K562 (cell line): ENCODE results near the gene LGR6. TPM values are rescaled to one million over a fixed set of nuclear protein-coding genes. Genes with fewer than 3 reads are reported as not detected.

ENCODE experiments used
- CEBPZ ChIP-seq: fragments of 150-350 bp; IDR thresholded peaks from 2 replicates; pipeline ENCODE4 v1.6.1; 2014; ENCODE audit warnings: low read depth, mild to moderate bottlenecking, low read length, borderline replicate concordance
- CREB3L1 ChIP-seq: fragments of 450-650 bp; IDR thresholded peaks from 2 replicates; pipeline ENCODE4 v1.6.1; 2014; ENCODE audit warnings: low read depth, mild to moderate bottlenecking, moderate library complexity, borderline replicate concordance
- E2F6 ChIP-seq, 2 experiments: IDR thresholded peaks; 2 replicates each; pipeline ENCODE4 v1.6.1; 2011; ENCODE audit warnings: borderline replicate concordance in 1 of 2, control low read depth in 1 of 2, low read depth in 1 of 2, low read length in 1 of 2, mild to moderate bottlenecking in 1 of 2, mixed read lengths in 1 of 2, moderate library complexity in 1 of 2; ENCODE audit not compliant: insufficient read depth in 1 of 2, insufficient read length in 1 of 2, poor library complexity in 1 of 2, severe bottlenecking in 1 of 2; ENCODE audit errors: extremely low read depth in 1 of 2
- MAX ChIP-seq: sonication (generic); formaldehyde crosslinking; IDR thresholded peaks from 2 replicates; pipeline ENCODE4 v1.9.0; 2022; ENCODE audit warnings: mild to moderate bottlenecking, missing genetic modification reagents
- OTX1 ChIP-seq: fragments of 450-650 bp; formaldehyde crosslinking; IDR thresholded peaks from 2 replicates; pipeline ENCODE4 v1.4.0; 2022; ENCODE audit warnings: mild to moderate bottlenecking
- POLR2B ChIP-seq: fragments of 450-650 bp; IDR thresholded peaks from 2 replicates; pipeline ENCODE4 v1.6.1; 2018; ENCODE audit warnings: low read depth; ENCODE audit not compliant: partially characterized antibody
- RCOR1 ChIP-seq, 2 experiments: IDR thresholded peaks; 2 replicates each; pipeline ENCODE4 v1.6.1; 2012; ENCODE audit warnings: low read depth in 2 of 2, low read length in 2 of 2, borderline replicate concordance in 1 of 2, improper control_type of control experiment in 1 of 2
- SMAD1 ChIP-seq: fragments of 150-350 bp; IDR thresholded peaks from 2 replicates; pipeline ENCODE4 v1.6.1; 2014; ENCODE audit warnings: low read length, low read depth; ENCODE audit not compliant: partially characterized antibody
- THRB ChIP-seq: fragments of 450-650 bp; formaldehyde crosslinking; conservative IDR thresholded peaks from 2 replicates; pipeline ENCODE4 v1.4.0; 2022; ENCODE audit warnings: mild to moderate bottlenecking, missing genetic modification characterization
- ZBTB7A ChIP-seq: IDR thresholded peaks from 2 replicates; pipeline ENCODE4 v1.6.1; 2011; ENCODE audit warnings: low read depth, mild to moderate bottlenecking, low read length, moderate library complexity, borderline replicate concordance; ENCODE audit not compliant: control insufficient read depth
- ZNF431 ChIP-seq: sonication (generic); formaldehyde crosslinking; IDR thresholded peaks from 2 replicates; pipeline ENCODE4 v1.8.0; 2022; ENCODE audit warnings: mild to moderate bottlenecking, missing genetic modification reagents
- polyA plus RNA-seq, 8 experiments: library from polyadenylated mRNA; depleted of rRNA in 4 of 8; stranded (reverse) in 5 of 8; unstranded in 3 of 8; fragments of >200 nt; fragmentation: Nextera tagmentation in 2 of 8; fragmentation: Illumina TruSeq in 1 of 8; extraction: Ambion mirVana in 2 of 8; extraction: Trizol in 1 of 8; gene quantifications; 2 replicates each; pipeline versions ENCODE4 v1.2.1 to v1.2.3, GENCODE V29; 2011 to 2014; ENCODE audit warnings: inconsistent platforms in 1 of 8, missing spikeins in 1 of 8
- total RNA-seq, 7 experiments: library from RNA; depleted of rRNA in 6 of 7; stranded (reverse); fragments of >200 nt in 6 of 7; fragmentation: Illumina TruSeq in 2 of 7; extraction: Trizol in 2 of 7; gene quantifications; 2 replicates each; pipeline versions ENCODE4 v1.2.1 to v1.2.3, GENCODE V29; 2011 to 2021; ENCODE audit warnings: low replicate concordance in 1 of 7

LGR6 gene
- total and polyA plus RNA-seq, 9 of the 15 experiments (the other 6 are each of a cell fraction or from before 2014, with no cell fraction given), result 0.01 to 0.54 (median 0.17) TPM; not detected in 1

- TF ChIP-seq ZBTB7A, result no peak
- no peak for TF ChIP-seq ZNF431 (CRISPR knock-in tag)
- TF ChIP-seq POLR2B, result peak; percentile 48
- no peak; the same call in 1 of the 2 replicates for TF ChIP-seq MAX (CRISPR knock-in tag)
- TF ChIP-seq CEBPZ, result no peak
- TF ChIP-seq CREB3L1, result no peak
- TF ChIP-seq SMAD1, result no peak
- no peak for TF ChIP-seq RCOR1 (IDR thresholded peaks at IDR 0.05; ENCODE audit: borderline replicate concordance in 1 of 2, low read depth in 2 of 2, low read length in 2 of 2)
- TF ChIP-seq E2F6 (IDR thresholded peaks at IDR 0.05; ENCODE audit: borderline replicate concordance in 1 of 2, extremely low read depth in 1 of 2, insufficient read depth in 1 of 2, insufficient read length in 1 of 2, low read depth in 1 of 2, low read length in 1 of 2, poor library complexity in 1 of 2, severe bottlenecking in 1 of 2), result peak in 1 of 2 experiments; percentile 30
- TF ChIP-seq THRB (CRISPR knock-in tag), result peak; percentile 73; the same call in 1 of the 2 replicates
- peak; percentile 81 for TF ChIP-seq OTX1 (CRISPR knock-in tag)
Measured at GRCh38 chr1:202182040-202182877, 11.3 kb upstream of the LGR6 start (continued).
